ENCODE measurements around the gene INPP5E.

The INPP5E gene

GRCh38 chr9:136381966-136382513 is 57.6 kb downstream of the INPP5E start:
- DNase-seq (ENCODE audit: low read depth), result no peak

- DNase-seq (ENCODE audit: low read depth), result no peak
These were observed 58.3 kb downstream of the INPP5E start for GRCh38 chr9:136381311-136381710.

GRCh38 chr9:136380381-136380780 is 59.3 kb downstream of the INPP5E start:
- DNase-seq (ENCODE audit: low read depth), result no peak

- no peak for DNase-seq (ENCODE audit: low read depth)
These were observed 59.8 kb downstream of the INPP5E start for GRCh38 chr9:136379891-136380290.

- DNase-seq (ENCODE audit: low read depth), result no peak
These were observed 60.2 kb downstream of the INPP5E start for GRCh38 chr9:136379401-136379800.

- DNase-seq (ENCODE audit: low read depth), result no peak
These were observed 60.7 kb downstream of the INPP5E start for GRCh38 chr9:136379003-136379287.
